ENCODE data around the gene OTOL1.

OTOL1 gene

DNA sequence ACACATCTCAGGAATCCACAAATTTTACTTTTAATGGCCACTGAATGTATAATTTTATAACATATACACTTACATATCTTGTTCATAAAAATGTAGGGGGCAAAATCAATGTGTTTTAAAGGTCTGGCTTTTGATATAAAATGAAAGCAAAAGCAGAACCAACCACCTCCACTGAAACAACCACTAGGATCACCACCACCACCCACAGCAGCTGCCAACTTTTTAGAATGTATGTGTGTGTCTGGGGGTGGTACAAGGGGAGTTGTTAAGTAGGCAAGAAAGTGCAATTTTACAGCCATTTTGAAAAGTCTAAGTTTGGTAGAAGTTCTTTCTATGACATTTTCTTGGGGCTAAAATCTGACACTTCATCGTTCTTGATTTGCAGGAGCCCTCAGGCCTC is 44.0 kb downstream of the OTOL1 start:
- DNase-seq (ENCODE audit: low read depth in 2 of 2), result no peak

DNA sequence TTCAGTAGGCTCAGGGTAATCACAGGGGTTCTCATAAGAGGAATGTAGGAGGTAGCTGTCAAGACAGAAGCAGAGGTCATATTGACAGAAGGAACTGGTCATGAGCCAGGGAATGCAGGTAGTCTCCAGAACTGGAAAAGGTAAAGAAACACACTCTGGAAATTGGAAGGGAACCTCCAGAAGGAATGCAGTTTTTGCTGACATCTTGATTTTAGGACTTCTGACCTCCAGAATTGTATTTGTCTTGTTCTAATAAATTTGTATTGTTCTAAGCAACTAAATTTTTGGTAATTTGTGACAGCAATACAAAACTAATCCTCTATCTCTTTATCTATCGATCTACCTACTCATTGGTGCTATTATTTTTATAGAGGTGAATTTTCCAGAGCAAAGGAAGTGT is 49.2 kb downstream of the OTOL1 start:
- no peak for DNase-seq (ENCODE audit: low read depth in 2 of 2)

DNA sequence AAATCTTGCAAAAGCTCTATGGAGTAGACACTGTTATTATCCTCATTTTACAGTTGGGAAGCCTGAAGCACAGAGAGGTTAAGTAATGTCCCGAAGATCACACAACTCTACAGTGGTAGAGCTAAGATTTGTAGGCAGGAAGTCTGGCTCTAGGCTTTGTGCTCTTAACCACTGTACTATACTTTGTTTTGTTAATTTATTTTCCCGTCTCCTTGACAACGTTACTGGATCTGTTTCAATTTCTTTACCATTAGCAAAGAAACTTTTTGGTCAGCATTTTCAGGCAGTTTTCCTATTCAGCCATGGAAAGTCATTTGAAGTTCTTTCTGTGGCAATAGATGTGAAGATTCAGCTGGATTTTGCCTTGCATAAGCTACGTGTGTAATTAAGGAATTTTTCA is 51.7 kb downstream of the OTOL1 start:
- DNase-seq (ENCODE audit: low read depth in 2 of 2), result no peak

DNA sequence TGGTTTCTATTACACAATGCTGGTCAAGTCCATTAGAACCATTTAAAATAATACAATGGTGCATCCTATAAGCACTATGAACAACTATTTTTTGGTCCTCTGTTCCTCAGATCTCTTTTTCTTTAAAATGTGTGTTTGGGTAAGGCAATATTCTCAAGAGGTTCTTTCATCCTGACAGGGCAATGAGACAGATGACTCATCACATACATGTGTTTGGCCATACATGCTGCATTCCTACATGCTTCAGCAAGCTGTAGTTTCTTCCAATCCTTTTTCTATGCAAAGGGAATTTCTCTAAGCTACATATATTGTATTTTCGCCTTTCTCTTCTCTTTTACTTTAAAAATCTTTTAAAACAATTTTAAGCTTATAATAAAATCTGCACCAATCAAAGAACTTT is 52.7 kb downstream of the OTOL1 start:
- DNase-seq (ENCODE audit: low read depth in 2 of 2), result no peak

DNA sequence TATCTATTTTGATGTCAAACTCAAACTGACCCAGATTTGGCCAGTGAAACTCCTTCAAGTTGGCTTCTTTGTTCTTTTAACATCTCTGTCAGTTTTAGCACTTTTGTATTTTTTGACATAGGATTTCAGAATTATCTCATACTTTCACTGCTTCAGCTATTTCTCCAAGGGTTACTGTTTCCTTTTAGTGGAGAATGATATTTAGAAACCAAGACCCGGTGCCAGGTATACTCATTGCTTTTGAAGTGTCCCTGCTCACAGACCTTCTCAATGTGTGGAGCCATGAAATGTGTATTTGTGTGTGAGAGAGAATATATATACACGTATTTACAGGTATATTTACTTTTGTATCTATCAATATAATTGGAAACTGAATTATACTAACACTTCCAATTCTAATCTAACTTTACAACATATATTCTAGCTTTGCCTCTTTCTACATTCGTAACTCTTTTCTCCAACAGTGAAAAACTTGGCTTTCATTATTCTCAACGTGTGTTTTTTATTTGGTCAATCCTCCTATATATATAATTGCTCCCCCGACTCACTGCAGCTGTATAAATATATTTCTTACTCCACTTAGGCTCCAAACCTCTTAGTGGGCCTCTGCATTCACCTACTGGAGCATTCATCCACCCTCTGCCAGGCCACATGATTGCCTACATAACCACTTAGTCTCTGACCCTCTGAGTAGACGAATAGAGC is 54.0 kb downstream of the OTOL1 start:
- DNase-seq (ENCODE audit: low read depth in 2 of 2), result no peak

DNA sequence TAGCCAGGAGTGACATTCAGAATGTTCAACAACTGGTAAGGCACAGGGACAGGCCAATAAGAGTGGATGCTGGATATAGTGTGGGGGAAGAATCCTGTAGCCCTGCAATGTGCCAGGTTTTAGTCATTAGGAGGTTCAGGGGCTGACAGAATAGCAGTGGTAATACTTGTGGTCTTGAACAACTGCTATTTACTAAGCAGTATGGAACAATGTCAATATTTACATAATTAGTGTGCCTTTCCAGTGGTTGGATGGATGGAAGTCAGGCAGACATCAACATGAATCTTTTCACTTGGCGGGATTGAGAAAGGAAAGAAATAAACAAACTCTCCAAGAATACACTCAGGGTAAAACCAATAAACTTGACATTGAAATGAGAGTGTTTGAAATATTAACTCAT is 55.1 kb downstream of the OTOL1 start:
- no peak for DNase-seq (ENCODE audit: low read depth in 2 of 2)

DNA sequence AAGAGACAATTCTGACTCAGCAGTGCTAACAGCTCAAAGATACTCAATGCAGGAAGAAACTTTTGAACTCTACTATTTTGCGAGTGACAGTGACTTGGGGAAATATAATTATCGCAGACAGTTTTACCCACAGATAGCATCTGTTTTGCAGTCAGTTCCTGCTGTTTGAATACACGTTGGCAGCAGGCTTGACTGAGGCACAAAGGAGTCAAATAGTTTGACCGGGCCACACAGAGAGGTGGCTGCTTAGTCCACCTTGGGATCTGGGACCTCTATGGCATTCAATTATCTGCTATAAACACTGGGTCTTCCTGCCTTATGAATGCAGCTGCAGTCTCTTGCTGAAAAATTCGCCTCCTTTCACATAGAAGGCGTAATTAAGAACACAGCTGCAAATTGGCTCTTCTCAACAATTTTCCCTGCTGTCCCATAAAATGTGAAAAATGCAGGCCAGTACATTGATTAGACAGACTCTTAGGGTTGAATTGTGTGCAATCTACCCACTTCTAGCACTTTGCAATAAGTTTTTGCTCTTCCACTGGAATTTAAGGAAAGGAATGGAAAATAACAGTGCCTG is 56.5 kb downstream of the OTOL1 start:
- DNase-seq (ENCODE audit: low read depth in 2 of 2), result no peak

All from stimulated activated CD4-positive, alpha-beta T cell treated with anti-CD3 and anti-CD28 coated beads, Interleukin-4, amount 100 ng/mL, for 48 hours (primary cell).